Epithelial cell of proximal tubule (primary cell): ENCODE results near the gene GNAI2. TPM values are rescaled to one million over a fixed set of nuclear protein-coding genes. Genes with fewer than 3 reads are reported as not detected.
"Not testable (repeated sequence)": the region's sequence is repeated elsewhere in the genome, so short reads cannot be mapped to it uniquely, and the experiment has no call there.

ENCODE experiments used
- DNase-seq: peaks from one replicate; pipeline ENCODE4 v3.0.0-alpha.2; 2011; ENCODE audit warnings: low read depth
- H3K4me3 ChIP-seq: 2 replicates; pipeline ENCODE4 v1.5.1; 2011; ENCODE audit warnings: low read depth, mild to moderate bottlenecking, low read length
- total RNA-seq: library from RNA; depleted of rRNA; stranded (reverse); fragments of >200 nt; gene quantifications from 2 replicates; pipeline ENCODE4 v1.2.3, GENCODE V29; 2015
- TF ChIP-seq, protein P1 (sequence below): conservative IDR thresholded peaks from 2 replicates; pipeline ENCODE4 v1.5.1; 2012; ENCODE audit warnings: low read depth, mild to moderate bottlenecking, low read length

Gene GNAI2
- total RNA-seq, 1 donor from 2014 or later = 264 TPM

- no peak overlapping the region for H3K4me3 ChIP-seq
- TF ChIP-seq, protein P1, sequence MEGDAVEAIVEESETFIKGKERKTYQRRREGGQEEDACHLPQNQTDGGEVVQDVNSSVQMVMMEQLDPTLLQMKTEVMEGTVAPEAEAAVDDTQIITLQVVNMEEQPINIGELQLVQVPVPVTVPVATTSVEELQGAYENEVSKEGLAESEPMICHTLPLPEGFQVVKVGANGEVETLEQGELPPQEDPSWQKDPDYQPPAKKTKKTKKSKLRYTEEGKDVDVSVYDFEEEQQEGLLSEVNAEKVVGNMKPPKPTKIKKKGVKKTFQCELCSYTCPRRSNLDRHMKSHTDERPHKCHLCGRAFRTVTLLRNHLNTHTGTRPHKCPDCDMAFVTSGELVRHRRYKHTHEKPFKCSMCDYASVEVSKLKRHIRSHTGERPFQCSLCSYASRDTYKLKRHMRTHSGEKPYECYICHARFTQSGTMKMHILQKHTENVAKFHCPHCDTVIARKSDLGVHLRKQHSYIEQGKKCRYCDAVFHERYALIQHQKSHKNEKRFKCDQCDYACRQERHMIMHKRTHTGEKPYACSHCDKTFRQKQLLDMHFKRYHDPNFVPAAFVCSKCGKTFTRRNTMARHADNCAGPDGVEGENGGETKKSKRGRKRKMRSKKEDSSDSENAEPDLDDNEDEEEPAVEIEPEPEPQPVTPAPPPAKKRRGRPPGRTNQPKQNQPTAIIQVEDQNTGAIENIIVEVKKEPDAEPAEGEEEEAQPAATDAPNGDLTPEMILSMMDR = no peak
- no peak for DNase-seq
These were observed 42.3 kb downstream of the GNAI2 start for GRCh38 chr3:50278123-50278879.

- DNase-seq = no peak
- H3K4me3 ChIP-seq = no peak within 1 kb of the TSS
- TF ChIP-seq, protein P1 = no peak
These were observed 42.8 kb downstream of the GNAI2 start, which contains the start of gene LSMEM2 for GRCh38 chr3:50278880-50279224. Gene LSMEM2 (plus strand): TSS chr3:50279087. CDS start chr3:50279114, 27 bp downstream.

DNA sequence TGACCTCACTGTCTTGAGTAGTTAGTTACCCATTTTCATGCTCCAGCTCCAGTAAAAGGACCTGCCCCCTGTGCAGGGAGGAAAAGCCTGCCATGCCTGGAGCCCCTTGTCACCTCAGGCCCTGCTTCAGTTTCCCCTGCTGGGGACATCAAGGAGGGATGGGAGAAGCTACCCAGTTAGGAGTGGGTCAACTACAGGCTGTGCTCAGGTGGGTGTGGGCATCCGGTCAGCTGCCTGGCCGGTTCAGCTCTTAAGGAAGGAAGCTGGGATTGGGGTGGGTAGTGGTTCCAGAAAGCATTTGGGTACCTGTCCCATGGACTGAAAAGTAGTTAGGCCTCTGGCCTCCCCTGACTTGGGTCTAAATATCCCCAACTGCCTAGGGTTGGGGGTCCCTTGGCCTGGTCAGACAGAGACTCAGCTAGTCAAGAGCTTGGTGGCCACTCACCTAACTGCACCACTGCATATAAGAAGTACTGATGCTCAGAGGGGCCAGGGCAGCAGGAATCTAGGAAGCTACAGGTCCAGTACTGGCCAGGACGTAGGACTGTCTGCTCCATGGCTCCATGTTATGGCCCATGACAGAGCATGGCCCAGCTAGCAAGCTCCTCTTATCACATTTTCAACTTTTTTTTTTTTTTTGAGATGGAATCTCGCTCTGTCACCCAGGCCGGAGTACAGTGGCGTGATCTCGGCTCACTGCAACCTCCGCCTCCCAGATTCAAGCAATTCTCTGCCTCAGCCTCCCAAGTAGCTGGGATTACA is 43.4 kb downstream of the GNAI2 start:
- no peak overlapping the region for H3K4me3 ChIP-seq
- TF ChIP-seq, protein P1 = no peak
- DNase-seq = no peak

DNA sequence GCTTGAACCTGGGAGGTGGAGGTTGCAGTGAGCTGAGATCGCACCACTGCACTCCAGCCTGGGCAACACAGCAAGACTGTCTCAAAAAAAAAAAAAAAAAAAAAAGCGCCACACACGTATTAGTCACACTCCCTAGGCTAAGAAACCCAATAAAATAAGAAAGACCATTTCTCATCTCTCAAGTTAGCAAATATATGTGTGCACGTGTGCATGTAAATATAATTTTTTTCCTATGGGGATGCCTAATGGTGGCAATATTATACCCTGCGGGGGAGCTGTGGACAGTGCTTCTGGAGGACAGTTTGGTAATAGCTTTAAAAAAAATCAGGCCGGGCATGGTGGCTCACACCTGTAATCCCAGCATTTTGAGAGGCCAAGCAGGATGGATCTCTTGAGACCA is 48.1 kb downstream of the GNAI2 start:
- DNase-seq, H3K4me3 ChIP-seq: not testable (repeated sequence)

- DNase-seq = no peak
- no peak overlapping the region for H3K4me3 ChIP-seq
- TF ChIP-seq, protein P1 = no peak
These were observed 50.6 kb downstream of the GNAI2 start for GRCh38 chr3:50286322-50287227.

DNA sequence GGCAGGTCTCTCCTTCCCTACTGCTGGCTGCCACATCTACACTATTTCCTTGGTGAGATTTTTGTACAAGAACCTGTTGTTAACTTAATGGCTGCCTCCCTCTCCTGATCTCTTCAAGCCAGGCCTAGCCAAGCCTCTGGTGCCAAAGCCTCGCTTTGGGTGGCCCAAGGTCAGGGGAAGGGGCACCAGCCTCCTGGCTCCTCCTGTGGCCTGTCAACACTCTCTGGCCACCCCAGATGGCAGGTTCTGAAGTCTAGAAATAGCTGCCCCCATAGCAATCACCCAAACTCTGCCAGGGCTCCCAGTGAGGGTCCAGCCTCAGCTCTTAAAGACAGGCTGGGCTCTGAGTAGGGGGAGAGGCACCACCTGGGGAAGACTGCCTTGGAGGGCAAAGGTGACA is 51.3 kb downstream of the GNAI2 start:
- DNase-seq = no peak
- TF ChIP-seq, protein P1 = no peak
- H3K4me3 ChIP-seq = no peak overlapping the region
